ENCODE results near the gene CNNM4.
"Not testable (repeated sequence)": the region's sequence is repeated elsewhere in the genome, so short reads cannot be mapped to it uniquely, and the experiment has no call there.

Gene CNNM4

DNA sequence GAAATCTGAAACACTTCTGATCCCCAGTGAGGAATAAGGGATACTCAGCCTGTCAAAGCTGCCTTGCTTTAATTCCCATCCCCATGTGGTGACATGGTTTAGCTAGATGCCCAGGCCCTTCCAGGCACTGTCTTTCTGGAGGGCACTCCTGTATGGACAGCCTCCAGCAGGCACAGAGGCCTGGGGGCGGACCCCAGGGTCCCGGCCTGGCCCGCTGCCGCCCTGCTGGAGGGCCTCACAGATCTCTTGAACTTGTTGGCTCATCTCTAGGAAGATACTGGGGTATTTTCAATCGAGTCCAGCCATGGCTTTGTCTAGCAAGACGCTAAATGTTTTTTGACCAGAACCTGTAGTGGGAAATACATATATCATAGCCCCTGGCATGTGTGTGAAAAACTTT is 34.4 kb downstream of the CNNM4 start:
- no peak for FAIRE-seq

DNA sequence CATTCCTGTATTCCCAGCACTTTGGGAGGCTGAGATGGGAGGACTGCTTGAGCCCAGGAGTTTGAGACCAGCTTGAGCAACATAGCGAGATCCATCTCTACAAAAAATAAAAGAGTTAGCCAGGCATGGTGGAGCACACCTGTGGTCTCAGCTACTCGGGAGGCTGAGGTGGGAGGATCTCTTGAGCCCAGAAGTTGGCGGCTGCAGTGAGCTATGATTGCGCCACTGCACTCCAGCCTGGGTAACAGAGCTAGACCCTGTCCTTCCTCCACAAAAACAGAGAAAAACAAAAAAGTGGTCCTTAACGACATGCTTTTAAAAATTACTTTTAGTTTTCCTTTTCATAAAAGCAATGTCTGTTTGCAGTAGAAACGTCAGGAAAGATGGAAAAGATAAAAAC is 35.8 kb downstream of the CNNM4 start:
- not testable (repeated sequence) for FAIRE-seq

DNA sequence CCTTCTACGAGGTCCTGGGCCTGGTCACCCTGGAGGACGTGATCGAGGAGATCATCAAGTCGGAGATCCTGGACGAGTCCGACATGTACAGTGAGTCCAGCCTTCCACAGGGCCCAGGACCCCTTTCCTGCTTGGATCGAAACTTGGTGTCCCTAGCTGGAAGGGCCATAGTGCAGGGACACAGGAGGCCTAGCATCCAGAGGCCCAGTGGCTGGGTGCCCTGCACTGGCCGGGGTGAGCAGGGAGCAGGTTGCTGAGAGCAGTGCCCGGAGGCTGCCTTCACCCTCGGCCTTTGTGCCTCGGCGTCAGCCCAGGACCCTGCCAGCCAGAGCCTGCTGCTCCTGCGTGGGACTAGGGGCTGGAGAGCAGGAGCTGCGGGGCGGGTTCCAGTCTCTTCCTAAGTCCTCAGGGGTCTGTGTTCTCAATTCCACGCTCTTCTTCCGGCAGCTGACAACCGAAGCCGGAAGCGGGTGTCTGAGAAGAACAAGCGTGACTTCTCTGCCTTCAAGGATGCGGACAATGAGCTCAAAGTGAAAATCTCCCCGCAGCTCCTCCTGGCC is 36.4 kb downstream of the CNNM4 start:
- no peak for FAIRE-seq

DNA sequence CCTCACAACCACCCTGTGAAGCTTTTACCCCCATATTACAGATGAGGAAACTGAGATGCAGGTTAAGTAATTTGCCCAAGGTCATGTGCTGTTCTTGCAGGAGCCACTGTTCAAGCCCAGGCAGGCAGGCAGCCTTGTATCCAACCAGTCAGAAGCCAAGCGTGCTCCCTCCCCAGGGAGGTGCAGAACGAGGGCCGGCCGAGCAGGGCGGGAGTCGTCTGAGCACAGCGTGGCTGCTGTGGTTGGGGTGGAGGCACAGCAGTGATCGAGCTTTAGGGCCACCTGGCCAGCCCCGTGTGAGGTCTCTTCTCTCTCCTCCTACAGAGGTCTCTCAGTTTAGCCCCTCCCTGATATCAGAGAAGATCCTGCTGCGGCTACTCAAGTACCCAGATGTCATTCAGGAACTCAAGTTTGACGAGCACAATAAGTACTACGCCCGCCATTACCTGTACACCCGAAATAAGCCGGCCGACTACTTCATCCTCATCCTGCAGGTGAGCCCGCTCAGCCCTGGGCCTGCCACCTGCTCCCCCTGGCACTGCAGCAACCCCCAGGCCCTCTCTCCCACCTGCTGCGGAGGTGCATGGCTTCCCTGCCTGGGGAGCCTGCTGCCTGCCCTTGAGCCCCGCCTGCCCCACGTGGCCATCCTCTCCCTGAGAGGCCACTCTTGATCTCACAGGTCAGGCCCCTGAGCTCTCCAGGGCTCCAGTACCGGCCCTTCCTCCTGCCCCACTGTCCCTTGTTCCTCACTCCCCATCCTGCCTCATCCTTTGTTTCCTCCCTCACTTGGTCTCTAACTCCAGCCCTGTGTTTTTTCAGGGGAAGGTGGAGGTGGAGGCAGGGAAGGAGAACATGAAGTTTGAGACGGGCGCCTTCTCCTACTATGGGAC is 38.3 kb downstream of the CNNM4 start:
- FAIRE-seq, result no peak

DNA sequence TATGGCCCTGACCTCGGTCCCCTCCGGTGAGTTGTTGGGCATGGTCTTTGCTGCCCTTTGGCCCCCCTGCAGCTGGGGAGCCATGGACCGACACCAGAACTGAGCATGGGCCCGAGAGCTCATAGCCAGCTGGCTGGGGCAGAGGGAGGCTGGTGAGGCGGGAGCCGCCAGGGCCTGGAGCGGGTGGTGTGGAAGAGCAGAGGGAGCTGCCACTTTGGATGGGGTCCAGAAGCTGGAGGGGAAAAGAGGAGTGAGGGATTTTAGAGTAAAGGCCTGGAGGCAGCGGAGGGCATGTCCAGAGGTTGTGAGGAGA is 38.9 kb downstream of the CNNM4 start:
- no peak for FAIRE-seq

DNA sequence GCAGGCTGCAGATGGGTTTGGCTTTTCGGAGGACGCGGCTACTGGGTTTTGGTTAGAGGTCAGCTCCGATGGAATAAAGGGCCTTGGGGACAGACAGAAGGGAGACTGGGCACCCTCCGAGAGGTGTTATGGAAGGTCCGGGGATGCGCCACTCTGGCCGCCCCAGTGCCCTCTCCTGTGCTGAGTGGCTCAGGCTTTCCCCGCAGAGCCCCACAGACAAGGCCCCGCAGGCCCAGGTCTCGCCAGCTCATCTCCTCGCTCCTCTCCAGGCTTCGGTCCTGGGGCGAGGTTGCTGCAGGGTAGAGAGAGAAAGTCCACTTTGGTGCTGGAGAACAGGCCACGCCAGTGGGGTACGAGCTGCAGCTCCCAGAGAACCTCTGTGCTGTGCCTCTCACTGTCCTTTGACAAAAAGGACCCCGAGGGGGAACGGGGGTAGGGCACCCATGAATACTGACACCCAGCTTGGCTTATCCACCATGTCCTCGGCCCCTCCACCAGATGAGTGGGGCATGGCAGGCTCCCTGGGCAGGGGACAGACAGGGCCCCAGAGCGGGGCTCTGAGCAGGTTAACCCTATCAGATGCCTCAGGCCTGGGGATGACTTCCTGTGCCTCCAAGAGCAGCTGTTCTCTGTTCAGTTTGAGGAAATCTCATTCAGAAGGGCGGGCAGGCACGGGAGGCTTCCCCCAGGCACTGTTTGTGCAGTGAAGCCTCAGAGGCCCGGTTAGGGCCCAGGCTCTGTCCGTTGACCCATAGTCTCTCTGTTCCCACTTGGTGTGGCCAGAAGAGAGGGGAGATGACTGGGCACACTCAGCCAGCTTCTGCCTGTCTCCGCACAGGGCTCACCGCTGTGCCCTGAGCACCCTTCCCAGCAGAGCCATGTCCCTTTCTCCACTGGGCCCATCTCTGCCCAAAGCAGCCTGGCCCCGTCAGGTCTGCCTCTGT is 39.6 kb downstream of the CNNM4 start:
- FAIRE-seq, result no peak

DNA sequence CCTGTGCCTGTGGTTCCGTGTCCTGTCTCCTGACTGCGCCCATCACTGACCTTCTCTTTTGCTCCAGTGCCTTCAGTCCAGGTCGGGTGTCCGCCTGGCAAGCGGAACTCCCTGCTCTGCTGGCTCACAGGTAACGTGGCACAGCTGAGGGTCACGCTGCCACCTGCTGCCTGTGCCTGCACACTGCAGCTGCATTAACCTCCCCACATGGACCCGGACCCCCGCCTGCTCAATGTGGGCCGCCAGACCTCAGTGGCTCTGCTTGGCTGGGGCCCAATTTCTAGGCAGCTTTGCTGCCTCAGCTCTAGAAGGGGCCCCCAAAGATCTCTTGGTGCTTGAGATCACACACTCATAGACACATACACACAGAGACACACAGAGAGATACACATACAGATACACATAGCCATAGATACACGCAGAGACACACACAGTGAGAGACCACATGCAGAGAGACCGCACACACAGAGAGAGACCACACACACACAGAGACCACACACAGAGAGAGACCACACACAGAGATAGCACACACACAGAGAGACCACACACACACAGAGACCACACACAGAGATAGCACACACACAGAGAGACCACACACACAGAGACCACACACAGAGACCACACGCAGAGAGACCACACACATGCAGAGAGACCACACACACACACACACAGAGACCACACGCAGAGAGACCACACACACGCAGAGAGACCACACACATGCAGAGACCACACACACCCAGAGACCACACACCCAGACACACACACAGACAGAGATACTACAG is 40.5 kb downstream of the CNNM4 start:
- FAIRE-seq, result no peak

DNA sequence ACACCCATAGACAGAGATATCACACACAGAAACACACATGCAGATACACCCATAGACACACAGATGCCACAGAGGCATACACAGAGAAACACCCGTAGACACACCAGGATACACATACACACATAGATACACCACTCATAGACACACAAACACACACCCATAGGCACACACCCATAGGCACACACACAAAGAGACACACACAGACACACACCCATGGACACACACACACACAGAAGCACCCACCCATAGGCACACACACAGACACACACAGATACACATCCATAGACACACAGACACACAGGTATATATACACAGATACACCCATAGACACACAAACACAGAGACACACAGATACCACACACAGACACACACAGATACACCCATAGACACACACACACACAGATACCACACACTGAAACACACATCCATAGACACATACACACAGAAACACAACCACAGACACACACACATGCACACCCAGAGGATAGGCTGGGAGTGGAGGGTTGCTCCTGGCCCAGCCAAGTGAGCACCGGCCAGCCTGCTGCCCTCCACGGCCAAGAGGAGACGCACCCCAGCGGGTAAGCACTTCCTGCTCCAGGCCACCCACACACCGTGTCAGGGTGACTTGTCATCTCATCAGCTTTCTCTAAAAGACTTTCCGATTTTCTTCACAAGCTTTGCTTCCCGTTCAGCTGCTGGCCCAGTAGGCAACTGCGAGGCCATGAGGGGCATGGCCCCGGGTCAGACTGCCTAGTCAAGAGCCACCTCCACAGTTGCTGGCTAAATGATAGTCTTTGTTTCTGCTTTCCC is 41.3 kb downstream of the CNNM4 start:
- FAIRE-seq, result no peak

DNA sequence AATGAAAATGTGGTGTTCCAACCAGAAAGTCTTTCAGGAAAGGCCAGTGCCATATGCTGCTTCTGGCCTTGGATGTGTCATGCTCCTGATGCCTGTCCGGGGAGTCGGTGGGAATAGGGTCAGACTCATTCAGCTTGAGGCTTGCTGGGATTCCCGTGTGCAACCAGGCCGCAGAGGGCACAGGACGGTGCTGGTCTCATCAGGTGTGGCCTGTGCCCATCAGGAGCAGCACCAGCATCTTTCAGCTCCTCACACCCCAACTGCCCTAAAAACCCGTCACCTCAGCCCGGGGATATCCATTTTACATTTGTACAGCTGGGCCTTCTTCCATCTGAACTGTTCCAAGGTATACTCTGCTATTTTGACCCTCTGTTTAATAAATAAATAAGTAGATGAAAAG is 42.0 kb downstream of the CNNM4 start:
- no peak for FAIRE-seq

DNA sequence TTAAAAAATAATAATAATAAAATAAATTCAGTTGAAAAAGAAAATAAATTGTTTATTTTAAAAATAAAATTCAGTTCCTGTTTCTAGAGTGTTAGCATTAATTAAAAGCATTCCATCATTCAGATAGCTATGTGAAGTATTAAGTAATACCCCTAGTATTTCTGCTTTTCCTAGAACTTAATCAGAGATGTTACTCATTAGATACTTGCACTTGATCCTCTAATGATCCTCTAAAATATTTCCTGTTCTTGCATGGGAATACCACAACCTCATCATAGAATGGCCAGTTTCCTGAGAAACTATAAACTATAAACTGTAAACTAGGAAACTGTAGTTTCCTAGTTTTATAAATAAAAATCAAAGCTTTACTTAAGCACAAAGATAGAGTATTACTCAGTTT is 44.3 kb downstream of the CNNM4 start:
- no peak for FAIRE-seq

DNA sequence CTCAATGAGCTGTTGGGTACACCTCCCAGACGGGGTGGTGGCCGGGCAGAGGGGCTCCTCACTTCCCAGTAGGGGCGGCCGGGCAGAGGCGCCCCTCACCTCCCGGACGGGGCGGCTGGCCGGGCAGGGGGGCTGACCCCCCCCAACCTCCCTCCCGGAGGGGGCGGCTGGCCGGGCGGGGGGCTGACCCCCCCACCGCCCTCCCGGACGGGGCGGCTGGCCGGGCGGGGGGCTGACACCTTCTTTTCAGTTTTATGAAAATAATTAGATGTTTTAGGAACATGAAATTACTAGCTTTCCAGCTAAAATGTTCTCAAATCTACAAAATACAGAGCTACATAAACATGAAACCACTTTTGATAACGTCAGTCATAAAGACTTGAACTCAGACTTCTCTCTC is 45.2 kb downstream of the CNNM4 start:
- not testable (repeated sequence) for FAIRE-seq

DNA sequence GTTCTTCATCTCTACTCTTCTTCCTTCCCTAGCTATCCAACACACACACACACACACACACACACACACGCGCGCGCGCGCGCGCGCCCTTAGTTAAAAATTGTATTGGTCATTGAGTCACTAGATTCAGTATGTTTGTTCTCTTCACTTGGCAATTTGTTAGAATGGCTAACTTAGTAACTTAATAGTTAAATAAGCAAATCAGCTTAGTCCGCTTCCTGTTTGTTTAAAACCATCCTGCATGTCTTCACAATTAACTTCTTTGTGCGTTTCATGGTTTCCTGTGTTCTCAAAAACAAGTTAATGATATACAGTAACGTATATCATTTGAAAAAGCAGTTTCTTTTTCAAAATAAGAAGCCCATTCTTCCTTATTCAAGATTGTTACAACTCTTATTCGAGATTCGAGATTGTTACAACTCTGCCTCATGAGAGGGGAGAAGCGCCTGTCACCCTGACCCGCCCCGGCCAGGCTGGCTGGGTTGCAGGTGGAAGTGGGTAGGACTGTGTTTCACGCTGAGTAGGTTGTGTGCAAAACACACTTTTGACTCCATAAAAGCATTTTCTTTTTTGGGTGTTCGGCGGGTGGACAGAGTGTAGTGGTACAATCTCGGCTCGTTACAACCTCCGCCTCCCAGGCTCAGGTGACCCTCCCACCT is 45.9 kb downstream of the CNNM4 start:
- FAIRE-seq, result no peak

DNA sequence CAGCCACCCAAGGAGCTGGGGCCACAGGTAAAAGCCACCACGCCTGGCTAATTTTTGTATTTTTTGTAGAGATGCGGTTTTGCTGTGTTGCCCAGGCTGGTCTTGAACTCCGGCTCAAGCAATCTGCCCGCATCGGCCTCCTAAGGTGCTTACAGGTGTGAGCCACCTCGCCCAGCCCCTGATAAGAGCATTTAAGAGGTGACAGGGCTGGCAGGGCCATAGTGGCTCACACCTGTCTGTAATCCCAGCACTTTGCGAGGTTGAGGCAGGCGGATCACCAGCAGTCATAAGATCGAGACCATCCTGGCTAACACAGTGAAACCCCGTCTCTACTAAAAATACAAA is 46.4 kb downstream of the CNNM4 start:
- FAIRE-seq, result no peak

DNA sequence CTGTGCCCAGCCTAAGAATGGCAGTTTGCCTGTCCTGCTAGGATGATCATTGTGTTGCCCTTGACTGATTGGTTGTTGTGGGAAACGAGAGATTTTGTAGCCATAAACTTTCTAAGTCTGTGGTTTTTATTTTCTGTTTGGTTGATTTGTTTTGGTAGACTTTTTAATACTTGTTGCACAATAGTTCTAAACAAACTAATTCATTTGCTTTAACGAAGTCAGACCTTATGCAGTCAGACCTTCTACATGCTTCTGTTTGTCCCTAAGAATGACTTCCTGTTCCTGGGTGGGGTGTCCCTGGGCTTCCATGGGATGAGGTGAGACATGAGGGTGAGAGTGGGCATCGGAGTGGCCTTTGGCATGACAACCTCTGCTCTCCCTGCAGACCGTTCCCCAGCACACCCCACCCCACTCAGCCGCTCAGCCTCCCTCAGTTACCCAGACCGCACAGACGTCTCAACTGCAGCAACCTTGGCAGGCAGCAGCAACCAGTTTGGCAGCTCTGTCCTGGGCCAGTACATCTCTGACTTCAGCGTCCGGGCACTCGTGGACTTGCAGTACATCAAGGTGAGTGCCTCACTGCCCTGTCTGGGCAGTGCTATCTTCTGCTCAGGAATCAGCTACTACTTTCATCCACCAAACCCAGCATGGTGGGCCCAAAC is 47.6 kb downstream of the CNNM4 start:
- FAIRE-seq, result no peak

DNA sequence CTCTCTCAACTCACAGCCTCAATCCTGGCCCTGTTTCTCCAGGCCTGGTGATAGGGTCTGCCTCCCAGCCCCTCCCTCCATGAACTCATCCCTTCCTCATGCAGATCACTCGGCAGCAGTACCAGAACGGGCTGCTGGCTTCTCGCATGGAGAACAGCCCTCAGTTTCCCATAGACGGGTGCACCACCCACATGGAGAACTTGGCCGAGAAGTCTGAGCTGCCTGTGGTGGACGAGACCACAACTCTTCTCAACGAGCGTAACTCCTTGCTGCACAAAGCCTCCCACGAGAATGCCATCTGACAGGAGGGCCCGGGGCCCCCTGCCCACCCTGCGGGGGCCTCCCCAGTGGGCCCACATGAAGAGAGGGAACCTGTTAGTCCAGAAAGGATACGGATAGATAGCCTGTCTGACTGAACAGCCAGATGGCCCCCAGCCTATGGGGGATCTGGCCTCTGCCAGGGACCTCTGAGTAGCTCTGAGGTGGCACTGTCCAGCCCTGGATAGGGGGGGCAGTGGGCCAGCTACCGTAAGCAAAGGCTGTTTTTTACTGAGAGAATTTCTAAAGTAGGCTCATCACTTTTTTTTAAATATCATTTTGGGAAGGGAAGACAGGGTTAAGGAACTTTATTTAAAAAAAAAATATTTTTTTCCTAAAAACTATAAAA is 48.6 kb downstream of the CNNM4 start:
- no peak for FAIRE-seq

DNA sequence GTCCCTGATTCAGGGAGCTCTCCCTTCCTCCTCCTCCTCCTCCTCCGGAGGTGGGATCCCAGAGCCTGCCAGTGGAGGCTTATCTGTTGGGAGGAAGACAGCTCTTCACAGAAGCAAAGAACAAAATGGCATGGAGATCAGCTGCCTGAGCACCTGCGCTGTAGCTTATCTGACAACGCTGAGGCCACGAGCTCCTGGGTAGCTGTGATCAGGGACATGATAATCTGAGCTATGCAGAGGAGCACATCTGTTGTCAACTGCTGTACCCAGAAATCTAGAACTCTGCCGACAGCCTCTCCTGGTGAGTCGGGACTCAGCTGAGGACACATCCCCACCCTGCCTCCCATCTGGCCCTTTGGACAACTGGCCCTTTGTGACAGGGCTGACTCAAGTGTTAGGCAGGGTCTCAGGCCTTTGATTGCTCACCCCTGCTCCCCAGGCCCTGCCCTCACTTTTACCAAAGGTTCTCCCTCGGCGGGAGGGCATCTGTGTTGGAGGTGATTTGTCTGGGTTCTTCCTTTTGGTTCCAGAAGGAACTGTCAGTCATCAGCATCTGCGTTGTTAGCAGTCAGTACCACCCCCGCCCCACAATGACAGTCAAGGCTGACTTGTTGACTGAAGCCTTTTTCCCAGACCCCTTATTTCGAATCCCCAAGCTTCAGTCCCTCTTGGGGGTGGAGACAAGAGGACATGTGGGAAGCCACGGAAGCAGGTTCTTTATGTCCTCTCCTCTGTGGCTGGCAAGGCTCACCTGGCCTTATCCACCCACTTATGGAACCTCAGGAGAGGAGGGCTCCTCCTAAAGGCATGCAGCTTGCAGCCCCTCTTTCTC is 49.5 kb downstream of the CNNM4 start:
- no peak for FAIRE-seq

DNA sequence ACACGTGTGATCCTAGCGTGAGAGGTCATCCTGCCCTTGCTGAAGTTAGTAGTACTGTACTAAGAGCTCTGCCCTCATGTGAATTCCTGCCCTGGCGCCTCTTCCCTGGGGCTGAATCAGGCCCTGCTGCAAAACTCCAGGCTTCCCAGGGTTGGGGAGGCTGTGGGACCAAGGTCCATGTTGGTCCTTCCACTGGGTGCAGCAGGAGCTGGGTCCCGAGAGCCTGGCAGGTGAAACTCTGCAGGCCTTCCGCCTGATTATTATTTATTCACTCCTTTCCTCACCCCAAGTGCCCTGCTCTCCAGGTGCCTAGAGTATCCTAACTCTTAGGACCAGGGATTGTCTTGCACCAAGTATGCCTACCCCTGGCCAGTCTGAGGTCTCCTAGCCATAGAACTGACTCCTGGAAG is 50.1 kb downstream of the CNNM4 start:
- FAIRE-seq, result no peak

DNA sequence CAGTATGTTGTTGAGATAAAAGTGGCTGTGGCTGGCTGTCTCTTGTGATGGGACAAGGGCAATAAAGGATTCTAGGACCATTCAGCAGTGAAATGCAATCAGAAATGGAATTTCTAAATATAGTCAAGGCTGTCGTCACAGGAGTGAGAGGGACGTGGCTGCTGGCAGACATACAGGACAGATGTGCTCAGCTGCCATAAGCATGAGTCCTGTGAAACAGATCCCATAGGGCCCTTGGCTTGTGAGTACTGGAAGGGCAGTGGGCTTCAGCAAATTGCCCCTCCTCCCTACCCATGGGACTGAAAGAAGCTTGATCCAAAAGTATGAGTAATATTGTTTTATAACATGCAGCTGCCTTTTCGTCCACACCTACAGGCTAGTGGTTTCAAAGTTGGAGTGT is 51.2 kb downstream of the CNNM4 start:
- FAIRE-seq, result no peak

DNA sequence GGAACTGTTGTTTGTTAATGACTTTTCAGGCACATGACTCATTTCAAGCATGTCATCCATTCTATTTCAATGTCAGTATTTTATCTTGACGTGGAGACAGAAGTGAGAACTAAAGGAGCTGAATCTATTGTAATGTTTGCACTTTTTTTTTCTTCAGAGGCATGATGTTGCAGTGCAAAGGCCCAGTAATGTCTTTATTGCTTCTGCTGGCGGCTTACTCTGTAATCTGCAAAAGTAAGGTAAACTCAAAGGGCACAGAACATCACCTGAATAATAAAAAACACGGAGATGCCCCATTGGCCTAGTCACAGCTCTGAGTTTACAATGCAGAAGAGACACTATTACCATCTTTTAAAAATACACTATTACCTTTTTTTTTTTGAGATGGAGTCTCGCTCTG is 53.0 kb downstream of the CNNM4 start:
- FAIRE-seq, result no peak

Measured in colon (tissue), 2 donors.